Nephron progenitor cell (in vitro differentiated cells): ENCODE results near the gene CHI3L2.

ENCODE experiments used
- DNase-seq: peaks from one replicate; pipeline ENCODE4 v3.0.0; 2021
- H3K27ac Mint-ChIP-seq: 2 replicates; pipeline ENCODE4 v1.8.0; 2021; ENCODE audit warnings: mild to moderate bottlenecking, moderate library complexity, mixed read lengths
- H3K27me3 Mint-ChIP-seq: 2 replicates; pipeline ENCODE4 v1.8.0; 2021; ENCODE audit warnings: mild to moderate bottlenecking, low read depth, mixed read lengths; ENCODE audit not compliant: poor library complexity
- H3K36me3 Mint-ChIP-seq: 2 replicates; pipeline ENCODE4 v1.8.0; 2021; ENCODE audit warnings: low read depth, mixed read lengths
- H3K4me1 Mint-ChIP-seq: 2 replicates; pipeline ENCODE4 v1.8.0; 2021; ENCODE audit warnings: mixed read lengths
- H3K4me3 Mint-ChIP-seq: 2 replicates; pipeline ENCODE4 v1.8.0; 2021; ENCODE audit warnings: mild to moderate bottlenecking, moderate library complexity, mixed read lengths
- H3K9me3 Mint-ChIP-seq: 2 replicates; pipeline ENCODE4 v1.8.0; 2021; ENCODE audit warnings: mild to moderate bottlenecking, moderate library complexity, mixed read lengths
- CTCF ChIP-seq: fragments of 200-600 bp; sonication (generic); IDR thresholded peaks from 2 replicates; pipeline ENCODE4 v1.5.0; 2021; ENCODE audit warnings: antibody characterized with exemption

CHI3L2 gene

GRCh38 chr1:111220302-111220890, 7.1 kb upstream of the CHI3L2 start:
- TF ChIP-seq CTCF, result no peak
- Mint-ChIP-seq H3K27me3 (peaks cover 6% of the 10 kb centered on the region), H3K27ac (no peak overlapping the region), H3K4me1 (peaks cover 20% of the 10 kb centered on the region), H3K4me3 (no peak overlapping the region), H3K9me3 (no peaks in the 10 kb centered on the region), H3K36me3 (no peaks in the 10 kb centered on the region)
- DNase-seq, result no peak

- H3K9me3 Mint-ChIP-seq, result no peaks in the 10 kb centered on the region
- DNase-seq, result no peak
- no peaks in the 10 kb centered on the region for H3K36me3 Mint-ChIP-seq
- no peak for TF ChIP-seq CTCF
- peaks cover 6% of the 10 kb centered on the region for H3K27me3 Mint-ChIP-seq
- no peak overlapping the region for H3K4me3 Mint-ChIP-seq
- H3K27ac Mint-ChIP-seq, result no peak overlapping the region
- H3K4me1 Mint-ChIP-seq, result peaks cover 12% of the 10 kb centered on the region
Measured at GRCh38 chr1:111221276-111221632, 6.3 kb upstream of the CHI3L2 start.

GRCh38 chr1:111221633-111222291, 5.8 kb upstream of the CHI3L2 start:
- TF ChIP-seq CTCF, result no peak
- no peak overlapping the region for H3K27ac Mint-ChIP-seq
- H3K4me1 Mint-ChIP-seq, result peaks cover 7% of the 10 kb centered on the region

GRCh38 chr1:111222308-111223125, 5.0 kb upstream of the CHI3L2 start:
- Mint-ChIP-seq H3K27me3 (peaks cover 6% of the 10 kb centered on the region), H3K27ac (no peak overlapping the region), H3K9me3 (no peaks in the 10 kb centered on the region), H3K4me1 (peaks cover 5% of the 10 kb centered on the region), H3K4me3 (no peak overlapping the region), H3K36me3 (no peaks in the 10 kb centered on the region)
- TF ChIP-seq CTCF, result peak; percentile 85
- peak; percentile 85 for DNase-seq

More at GRCh38 chr1:111221633-111222291, 5.8 kb upstream of the CHI3L2 start:
- DNase-seq, result no peak
- no peaks in the 10 kb centered on the region for H3K9me3 Mint-ChIP-seq
- no peaks in the 10 kb centered on the region for H3K36me3 Mint-ChIP-seq
- H3K4me3 Mint-ChIP-seq, result no peak overlapping the region
- H3K27me3 Mint-ChIP-seq, result peaks cover 6% of the 10 kb centered on the region

GRCh38 chr1:111223126-111223685, 4.3 kb upstream of the CHI3L2 start:
- TF ChIP-seq CTCF, result no peak
- H3K9me3 Mint-ChIP-seq, result no peaks in the 10 kb centered on the region
- H3K4me3 Mint-ChIP-seq, result no peak overlapping the region
- H3K27ac Mint-ChIP-seq, result no peak overlapping the region
- H3K4me1 Mint-ChIP-seq, result peaks cover 5% of the 10 kb centered on the region
- DNase-seq, result no peak
- peaks cover 6% of the 10 kb centered on the region for H3K27me3 Mint-ChIP-seq
- no peaks in the 10 kb centered on the region for H3K36me3 Mint-ChIP-seq
